Keratinocyte (primary cell): ENCODE measurements around the gene PES1. TPM values are rescaled to one million over a fixed set of nuclear protein-coding genes. Genes with fewer than 3 reads are reported as not detected.
"Not testable (repeated sequence)": the region's sequence is repeated elsewhere in the genome, so short reads cannot be mapped to it uniquely, and the experiment has no call there.

ENCODE experiments used
- DNase-seq: peaks from one replicate; pipeline ENCODE4 v3.0.0-alpha.2; 2011; ENCODE audit warnings: low read depth, missing footprints, low spot score
- FAIRE-seq: peaks from 2 replicates; lab custom pipeline; 2011; peaks lifted over from hg19 to GRCh38; lab: Jason Lieb, UNC
- H2AFZ ChIP-seq: 2 replicates; pipeline ENCODE4 v1.6.0; 2012; ENCODE audit warnings: low read length, control low read depth, inconsistent platforms; ENCODE audit not compliant: control insufficient read depth
- H3K27ac ChIP-seq: 2 replicates; pipeline ENCODE4 v1.5.1; 2011; ENCODE audit warnings: low read length; ENCODE audit not compliant: control insufficient read depth, insufficient read depth
- H3K27me3 ChIP-seq: 3 replicates; pipeline ENCODE4 v1.6.0; 2011; ENCODE audit warnings: low read length; ENCODE audit not compliant: control insufficient read depth, insufficient read depth; ENCODE audit errors: extremely low read depth
- H3K36me3 ChIP-seq, 2 experiments: 2 replicates in 1 of 2; 3 replicates in 1 of 2; pipeline ENCODE4 v1.5.1; 2011; ENCODE audit warnings: low read length in 2 of 2, mild to moderate bottlenecking in 1 of 2; ENCODE audit not compliant: control insufficient read depth in 2 of 2, insufficient read depth in 2 of 2; ENCODE audit errors: extremely low read depth in 1 of 2
- H3K4me1 ChIP-seq: 3 replicates; pipeline ENCODE4 v1.5.1; 2011; ENCODE audit warnings: low read length; ENCODE audit not compliant: control insufficient read depth, insufficient read depth; ENCODE audit errors: extremely low read depth
- H3K4me2 ChIP-seq: 3 replicates; pipeline ENCODE4 v1.6.0; 2011; ENCODE audit warnings: low read depth, low read length; ENCODE audit not compliant: control insufficient read depth, insufficient read depth; ENCODE audit errors: extremely low read depth
- H3K4me3 ChIP-seq, 3 experiments: fragments of 200-600 bp in 1 of 3; sonication (generic) in 1 of 3; 2 replicates in 2 of 3; 3 replicates in 1 of 3; pipeline ENCODE4 v1.5.1; 2011 to 2016; ENCODE audit warnings: low read length in 3 of 3, mild to moderate bottlenecking in 3 of 3, control low read depth in 2 of 3, inconsistent platforms in 1 of 3, low read depth in 1 of 3, mixed read lengths in 1 of 3, mixed run types in 1 of 3, moderate library complexity in 1 of 3; ENCODE audit not compliant: control insufficient read depth in 2 of 3, insufficient read depth in 2 of 3; ENCODE audit errors: extremely low read depth in 1 of 3
- H3K79me2 ChIP-seq: 2 replicates; pipeline ENCODE4 v1.6.0; 2012; ENCODE audit warnings: low read length; ENCODE audit not compliant: control insufficient read depth, insufficient read depth
- H3K9ac ChIP-seq: 3 replicates; pipeline ENCODE4 v1.6.0; 2011; ENCODE audit warnings: low read length; ENCODE audit not compliant: control insufficient read depth, insufficient read depth; ENCODE audit errors: extremely low read depth
- H3K9me1 ChIP-seq: 3 replicates; pipeline ENCODE4 v1.6.0; 2011; ENCODE audit warnings: low read length; ENCODE audit not compliant: control insufficient read depth, insufficient read depth; ENCODE audit errors: extremely low read depth
- H3K9me3 ChIP-seq: 2 replicates; pipeline ENCODE4 v1.5.1; 2012; ENCODE audit warnings: low read depth, low read length; ENCODE audit not compliant: control insufficient read depth
- H4K20me1 ChIP-seq: 3 replicates; pipeline ENCODE4 v1.6.0; 2011; ENCODE audit warnings: low read length; ENCODE audit not compliant: control insufficient read depth, insufficient read depth; ENCODE audit errors: extremely low read depth
- CTCF ChIP-seq, 3 experiments: IDR thresholded peaks in 1 of 3; conservative IDR thresholded peaks in 1 of 3; optimal IDR thresholded peaks in 1 of 3; 2 replicates in 2 of 3; 3 replicates in 1 of 3; pipeline versions ENCODE3 to v1.5.1; 2011; ENCODE audit warnings: low read length in 3 of 3, mild to moderate bottlenecking in 3 of 3, moderate library complexity in 2 of 3, control low read depth in 1 of 3, inconsistent platforms in 1 of 3; ENCODE audit not compliant: insufficient read depth in 2 of 3; ENCODE audit errors: extremely low read depth in 1 of 3
- EZH2 ChIP-seq: IDR thresholded peaks from one replicate; pipeline ENCODE4 v1.6.1; 2012; ENCODE audit warnings: inconsistent platforms, mild to moderate bottlenecking, low read length, moderate library complexity
- dilution Hi-C: fragments of 300-500 bp; cut with MboI; formaldehyde crosslinking; loops from one replicate; pipeline ENCODE4 v1.7.0; 2020; ENCODE audit warnings: low sequenced_read_pairs; ENCODE audit not compliant: extremely low pct_ligation_motif_present
- polyA plus RNA-seq, 5 experiments: library from polyadenylated mRNA; depleted of rRNA in 3 of 5; stranded (reverse) in 3 of 5; stranded (forward) in 1 of 5; unstranded in 1 of 5; fragments of >200 nt; gene quantifications; 1 replicate in 1 of 5; 2 replicates in 3 of 5; 3 replicates in 1 of 5; pipeline versions ENCODE4 v1.2.1 to v1.2.3, GENCODE V29; 2011 to 2012; ENCODE audit warnings: missing spikeins in 2 of 5, low read depth in 1 of 5, low replicate concordance in 1 of 5

PES1 gene
- polyA plus RNA-seq, 1 donor (not counting 4 experiments of a cell fraction or from before 2014, with no cell fraction given), result 116 TPM

GRCh38 chr22:30561402-30562189, 30.1 kb downstream of the PES1 start:
- H3K36me3 ChIP-seq, result no peaks in the 10 kb centered on the region

GRCh38 chr22:30560643-30561202, 31.0 kb downstream of the PES1 start:
- H3K27ac ChIP-seq, H3K9me3 ChIP-seq, H3K9me1 ChIP-seq, FAIRE-seq, DNase-seq, H3K36me3 ChIP-seq, H3K79me2 ChIP-seq, H2AFZ ChIP-seq, dilution Hi-C loops, H3K9ac ChIP-seq, H3K4me2 ChIP-seq, H3K4me1 ChIP-seq, H3K4me3 ChIP-seq, H4K20me1 ChIP-seq: not testable (repeated sequence)
- peaks cover 11% of the 10 kb centered on the region for H3K27me3 ChIP-seq
- peak in 2 of 3 experiments; percentile 41 to 44 for TF ChIP-seq CTCF (optimal IDR thresholded peaks at IDR 0.05 in 1 of 3, IDR thresholded peaks at IDR 0.05 in 1 of 3, conservative IDR thresholded peaks at IDR 0.05 in 1 of 3; ENCODE audit: extremely low read depth in 1 of 3, insufficient read depth in 2 of 3, low read length in 3 of 3)

More at GRCh38 chr22:30561402-30562189, 30.1 kb downstream of the PES1 start:
- FAIRE-seq, result no peak
- Histone ChIP-seq H4K20me1 (no peaks in the 10 kb centered on the region), H3K9ac (no peak overlapping the region), H3K9me1 (no peaks in the 10 kb centered on the region), H3K27ac (no peak overlapping the region), H3K4me2 (no peak overlapping the region), H3K4me1 (peaks cover 6% of the 10 kb centered on the region), H3K79me2 (no peaks in the 10 kb centered on the region), H3K27me3 (peaks cover 15% of the 10 kb centered on the region), H2AFZ (no peak overlapping the region), H3K9me3 (no peaks in the 10 kb centered on the region), H3K4me3 (no peak overlapping the region)
- no peak for DNase-seq
- no peak for TF ChIP-seq EZH2
- no peak for TF ChIP-seq CTCF (optimal IDR thresholded peaks at IDR 0.05 in 1 of 3, IDR thresholded peaks at IDR 0.05 in 1 of 3, conservative IDR thresholded peaks at IDR 0.05 in 1 of 3; ENCODE audit: extremely low read depth in 1 of 3, insufficient read depth in 2 of 3, low read length in 3 of 3)
- dilution Hi-C loops, result no loop called here
